PC-9 (cell line): ENCODE data around the gene KIF2A. TPM values are rescaled to one million over a fixed set of nuclear protein-coding genes. Genes with fewer than 3 reads are reported as not detected.
A peak's percentile ranks its signal among the peaks of the same experiment; 100 is the strongest.

Source experiments
- BruUV-seq: library from RNA; stranded (reverse); fragments of 400-500 nt; replicated peaks from 2 replicates; lab custom pipeline; 2021; lab: Mats Ljungman, UMichigan
- CTCF ChIA-PET: fragments of 300-600 bp; sonication (Branson Sonifier 250); formaldehyde crosslinking; loops from one replicate; lab custom pipeline; 2022; ENCODE audit warnings: antibody characterized with exemption; lab: Charles Lee
- POLR2A ChIA-PET: fragments of 300-600 bp; sonication (Branson Sonifier 250); formaldehyde crosslinking; loops from one replicate; lab custom pipeline; 2022; ENCODE audit warnings: antibody characterized with exemption; ENCODE audit not compliant: unreplicated experiment; lab: Charles Lee
- DNase-seq, 2 experiments: peaks; one replicate each; pipeline versions ENCODE4 v3.0.0 to v3.0.0-alpha.2; 2015 to 2022; ENCODE audit warnings: mixed read lengths in 1 of 2
- H2AFZ ChIP-seq: fragments of 200-600 bp; sonication (generic); 2 replicates; pipeline ENCODE4 v1.8.1; 2017; ENCODE audit warnings: antibody characterized with exemption
- H3F3A ChIP-seq: fragments of 200-600 bp; sonication (generic); 2 replicates; pipeline ENCODE4 v1.8.1; 2017; ENCODE audit warnings: antibody characterized with exemption, mild to moderate bottlenecking, low read depth; ENCODE audit not compliant: insufficient read depth
- H3K27ac ChIP-seq: fragments of 200-600 bp; sonication (generic); 2 replicates; pipeline ENCODE4 v1.6.1; 2016; ENCODE audit warnings: mixed run types
- H3K27me3 ChIP-seq: fragments of 200-600 bp; sonication (generic); 2 replicates; pipeline ENCODE4 v1.6.1; 2016; ENCODE audit warnings: low read depth, mixed run types; ENCODE audit not compliant: insufficient read depth
- H3K36me3 ChIP-seq: fragments of 200-600 bp; sonication (generic); 2 replicates; pipeline ENCODE4 v1.6.1; 2016; ENCODE audit warnings: low read depth, mixed run types
- H3K4me1 ChIP-seq: fragments of 200-600 bp; sonication (generic); replicated peaks from 2 replicates; pipeline ENCODE4 v1.6.1; 2016; ENCODE audit warnings: mixed run types; ENCODE audit not compliant: insufficient read depth
- H3K4me2 ChIP-seq: fragments of 200-600 bp; sonication (generic); 2 replicates; pipeline ENCODE4 v1.6.1; 2017; ENCODE audit warnings: mixed run types
- H3K4me3 ChIP-seq: fragments of 200-600 bp; sonication (generic); 2 replicates; pipeline ENCODE4 v1.6.1; 2016; ENCODE audit warnings: mixed run types
- H3K79me2 ChIP-seq: fragments of 200-600 bp; sonication (generic); 2 replicates; pipeline ENCODE4 v1.6.1; 2017; ENCODE audit warnings: low read depth, mixed run types
- H3K9me2 ChIP-seq: fragments of 200-600 bp; sonication (generic); 2 replicates; pipeline ENCODE4 v1.8.1; 2017; ENCODE audit warnings: mild to moderate bottlenecking; ENCODE audit not compliant: insufficient read depth
- H3K9me3 ChIP-seq: fragments of 200-600 bp; sonication (generic); 2 replicates; pipeline ENCODE4 v1.8.1; 2016; ENCODE audit warnings: low read depth; ENCODE audit not compliant: insufficient read depth
- H4K20me1 ChIP-seq: fragments of 200-600 bp; sonication (generic); 2 replicates; pipeline ENCODE4 v1.8.1; 2017; ENCODE audit not compliant: insufficient read depth
- EZH2 ChIP-seq: fragments of 200-600 bp; sonication (generic); IDR thresholded peaks from 2 replicates; pipeline ENCODE4 v1.8.0; 2017; ENCODE audit warnings: antibody characterized with exemption, low read depth
- intact Hi-C: fragments of 100-400 bp; cut with micrococcal nuclease; formaldehyde crosslinking; loops from one replicate; pipeline ENCODE4 v1.10.0; 2022; ENCODE audit not compliant: unreplicated experiment
- total RNA-seq: library from RNA; stranded (reverse); gene quantifications from 2 replicates; pipeline ENCODE4 v1.2.3, GENCODE V29; 2021
- TF ChIP-seq, protein P1 (sequence below): fragments of 200-600 bp; sonication (generic); conservative IDR thresholded peaks from 2 replicates; pipeline ENCODE4 v1.6.1; 2017; ENCODE audit warnings: mixed run types, antibody characterized with exemption, mild to moderate bottlenecking, moderate library complexity

Gene KIF2A
- total RNA-seq, 1 experiment from 2014 or later: 54.8 TPM

- Histone ChIP-seq H3K79me2 (no peaks in the 10 kb centered on the region), H3K27ac (no peak overlapping the region), H3K4me3 (no peak overlapping the region), H3K27me3 (no peaks in the 10 kb centered on the region), H3F3A (peaks cover 44% of the 10 kb centered on the region), H2AFZ (no peak overlapping the region), H3K36me3 (peaks cover 46% of the 10 kb centered on the region), H3K4me1 (peaks cover 23% of the 10 kb centered on the region), H3K9me2 (no peaks in the 10 kb centered on the region), H3K9me3 (no peaks in the 10 kb centered on the region), H3K4me2 (no peak overlapping the region), H4K20me1 (peaks cover 3% of the 10 kb centered on the region; the same call in 1 of the 2 replicates)
- BruUV-seq: no TSS peak
- TF ChIP-seq, protein P1, sequence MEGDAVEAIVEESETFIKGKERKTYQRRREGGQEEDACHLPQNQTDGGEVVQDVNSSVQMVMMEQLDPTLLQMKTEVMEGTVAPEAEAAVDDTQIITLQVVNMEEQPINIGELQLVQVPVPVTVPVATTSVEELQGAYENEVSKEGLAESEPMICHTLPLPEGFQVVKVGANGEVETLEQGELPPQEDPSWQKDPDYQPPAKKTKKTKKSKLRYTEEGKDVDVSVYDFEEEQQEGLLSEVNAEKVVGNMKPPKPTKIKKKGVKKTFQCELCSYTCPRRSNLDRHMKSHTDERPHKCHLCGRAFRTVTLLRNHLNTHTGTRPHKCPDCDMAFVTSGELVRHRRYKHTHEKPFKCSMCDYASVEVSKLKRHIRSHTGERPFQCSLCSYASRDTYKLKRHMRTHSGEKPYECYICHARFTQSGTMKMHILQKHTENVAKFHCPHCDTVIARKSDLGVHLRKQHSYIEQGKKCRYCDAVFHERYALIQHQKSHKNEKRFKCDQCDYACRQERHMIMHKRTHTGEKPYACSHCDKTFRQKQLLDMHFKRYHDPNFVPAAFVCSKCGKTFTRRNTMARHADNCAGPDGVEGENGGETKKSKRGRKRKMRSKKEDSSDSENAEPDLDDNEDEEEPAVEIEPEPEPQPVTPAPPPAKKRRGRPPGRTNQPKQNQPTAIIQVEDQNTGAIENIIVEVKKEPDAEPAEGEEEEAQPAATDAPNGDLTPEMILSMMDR: no peak
- DNase-seq: no peak
- CTCF ChIA-PET: no interaction called here
- intact Hi-C loops: loop anchor here (5.0 kb wide), 1 partner anchor 80 kb away; the partner anchor contains the start of gene KIF2A
- POLR2A ChIA-PET: interaction anchor here (0.7 kb wide), 1 partner anchor 17 kb away, joined by 3 read pairs; no protein-coding TSS in a partner anchor
Measured at GRCh38 chr5:62386824-62387223, 80.8 kb downstream of the KIF2A start.

DNA sequence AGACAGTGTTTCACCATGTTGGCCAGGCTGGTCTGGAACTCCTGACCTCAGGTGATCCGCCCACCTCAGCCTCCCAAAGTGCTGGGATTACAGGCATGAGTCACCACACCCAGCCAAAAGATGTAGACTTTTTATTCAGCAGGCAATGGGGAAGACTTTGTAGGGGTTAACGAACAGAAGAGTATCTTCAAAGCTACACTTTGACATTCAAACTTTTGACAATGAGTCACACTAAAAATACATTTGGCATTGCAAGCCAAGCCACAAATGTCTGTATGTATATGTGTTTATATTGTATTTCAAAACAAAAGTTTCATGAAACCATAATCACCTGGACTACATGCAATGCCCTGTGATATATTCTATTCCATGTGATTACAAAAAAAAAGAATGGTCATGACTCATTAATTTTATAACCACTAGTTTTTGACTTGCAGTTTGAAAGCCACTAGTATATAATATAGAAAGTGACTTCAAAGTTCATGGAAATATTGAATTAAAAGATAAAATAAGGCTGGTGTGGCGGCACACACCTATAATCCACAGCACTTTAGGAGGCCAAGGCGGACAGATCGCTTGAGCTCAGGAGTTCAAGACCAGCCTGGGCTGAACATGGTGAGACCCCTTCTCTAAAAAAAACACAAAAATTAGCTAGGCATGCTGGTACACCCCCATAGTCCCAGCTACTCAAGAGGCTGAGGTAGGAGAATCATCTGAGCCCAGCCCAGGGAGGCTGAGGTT is 89.4 kb downstream of the KIF2A start:
- Histone ChIP-seq H3K27ac (no peak overlapping the region), H3K79me2 (no peaks in the 10 kb centered on the region), H3K4me3 (no peak overlapping the region), H3K4me2 (no peak overlapping the region), H3K9me2 (no peaks in the 10 kb centered on the region), H3K27me3 (no peaks in the 10 kb centered on the region), H3K4me1 (no peaks in the 10 kb centered on the region), H3K36me3 (peaks cover 34% of the 10 kb centered on the region), H3K9me3 (no peaks in the 10 kb centered on the region), H2AFZ (no peak overlapping the region), H4K20me1 (no peaks in the 10 kb centered on the region), H3F3A (0 out of 2 replicates have a peak, but pooled peaks cover 6% of the 10 kb centered on the region)
- ChIA-PET POLR2A (interaction anchor here (0.7 kb wide), 1 partner anchor 60 kb away, joined by 4 read pairs; no protein-coding TSS in a partner anchor), CTCF (no interaction called here)
- no peak for DNase-seq
- TF ChIP-seq, protein P1: no peak
- TF ChIP-seq EZH2: no peak
- no TSS peak for BruUV-seq
- intact Hi-C loops: no loop called here

- ChIA-PET CTCF (interaction anchor here (0.6 to 1.2 kb wide), 2 partner anchors 56 to 375 kb away, joined by 3 read pairs; no protein-coding TSS in a partner anchor), POLR2A (interaction anchor here (0.5 to 1.6 kb wide), 12 partner anchors 9 to 1552 kb away, joined by 3 to 55 read pairs (median 4); partner anchors contain the start of gene IPO11)
- Histone ChIP-seq H3K9me2 (no peaks in the 10 kb centered on the region), H3K9me3 (no peaks in the 10 kb centered on the region), H3K4me2 (peak within 1 kb of the TSS; percentile 89), H3F3A (peaks cover 15% of the 10 kb centered on the region), H4K20me1 (0 out of 2 replicates have a peak, but pooled peaks cover 5% of the 10 kb centered on the region), H3K36me3 (peaks cover 7% of the 10 kb centered on the region; the same call in 1 of the 2 replicates), H3K79me2 (peaks cover 30% of the 10 kb centered on the region), H3K27me3 (no peaks in the 10 kb centered on the region), H2AFZ (peak within 1 kb of the TSS; percentile 93), H3K27ac (peak within 1 kb of the TSS; percentile 71), H3K4me1 (peaks cover 21% of the 10 kb centered on the region), H3K4me3 (peak within 1 kb of the TSS; percentile 74)
- TSS peak; percentile 49 for BruUV-seq
- intact Hi-C loops: no loop called here
- TF ChIP-seq, protein P1: no peak
- TF ChIP-seq EZH2: no peak
- peak; percentile 93 to 95 for DNase-seq
Measured at GRCh38 chr5:62403411-62404250, 97.6 kb downstream of the KIF2A start, which contains the start of gene DIMT1. Gene DIMT1, minus strand, starts transcription at chr5:62403905. Its CDS starts 133 bp downstream, at chr5:62403772.
